ENCODE results near the gene FOXJ1.

FOXJ1 gene

DNA sequence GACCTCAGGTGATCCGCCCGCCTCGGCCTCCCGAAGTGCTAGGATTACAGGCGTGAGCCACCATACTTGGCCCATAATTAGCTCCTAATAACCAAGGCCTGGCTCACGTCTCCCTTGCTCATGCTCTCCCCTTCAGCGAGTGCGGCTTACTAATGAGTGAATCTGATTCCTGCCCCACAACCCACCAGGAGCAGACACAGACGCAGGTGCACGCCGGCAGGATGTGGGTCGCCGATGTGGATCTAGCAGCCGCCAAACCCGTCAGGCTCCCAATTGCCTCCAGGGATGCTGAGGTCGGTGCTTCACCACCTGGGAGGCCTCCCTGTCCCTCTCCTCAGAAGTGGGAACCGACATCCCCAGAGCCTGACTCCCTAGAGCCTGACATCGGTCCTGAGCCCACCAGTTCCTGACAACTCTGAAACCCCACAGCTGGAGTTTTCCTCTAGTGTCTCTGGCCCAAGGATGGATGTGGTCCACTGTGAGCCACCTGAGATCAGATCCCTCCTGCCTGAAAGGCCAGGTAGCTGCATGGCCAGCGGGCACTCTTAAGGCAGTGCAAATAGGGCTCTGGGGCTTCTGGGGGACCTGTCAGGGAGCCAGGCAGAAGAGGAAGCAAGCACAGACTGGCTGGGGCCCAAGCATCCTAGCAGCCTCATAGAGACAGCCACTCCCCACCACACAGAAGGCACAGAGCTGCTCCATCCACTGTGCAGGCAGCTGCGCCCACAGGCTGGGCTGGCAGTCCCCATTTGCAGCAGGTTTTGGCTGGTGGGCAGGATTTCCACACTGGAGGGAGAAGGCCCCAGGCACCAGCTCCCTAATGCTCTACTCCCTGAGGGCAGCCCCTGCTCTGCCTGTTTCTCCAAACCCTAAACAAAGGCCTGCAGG is 48.3 kb downstream of the FOXJ1 start:
- no peak for DNase-seq (ENCODE audit: low read depth, low spot score)

DNA sequence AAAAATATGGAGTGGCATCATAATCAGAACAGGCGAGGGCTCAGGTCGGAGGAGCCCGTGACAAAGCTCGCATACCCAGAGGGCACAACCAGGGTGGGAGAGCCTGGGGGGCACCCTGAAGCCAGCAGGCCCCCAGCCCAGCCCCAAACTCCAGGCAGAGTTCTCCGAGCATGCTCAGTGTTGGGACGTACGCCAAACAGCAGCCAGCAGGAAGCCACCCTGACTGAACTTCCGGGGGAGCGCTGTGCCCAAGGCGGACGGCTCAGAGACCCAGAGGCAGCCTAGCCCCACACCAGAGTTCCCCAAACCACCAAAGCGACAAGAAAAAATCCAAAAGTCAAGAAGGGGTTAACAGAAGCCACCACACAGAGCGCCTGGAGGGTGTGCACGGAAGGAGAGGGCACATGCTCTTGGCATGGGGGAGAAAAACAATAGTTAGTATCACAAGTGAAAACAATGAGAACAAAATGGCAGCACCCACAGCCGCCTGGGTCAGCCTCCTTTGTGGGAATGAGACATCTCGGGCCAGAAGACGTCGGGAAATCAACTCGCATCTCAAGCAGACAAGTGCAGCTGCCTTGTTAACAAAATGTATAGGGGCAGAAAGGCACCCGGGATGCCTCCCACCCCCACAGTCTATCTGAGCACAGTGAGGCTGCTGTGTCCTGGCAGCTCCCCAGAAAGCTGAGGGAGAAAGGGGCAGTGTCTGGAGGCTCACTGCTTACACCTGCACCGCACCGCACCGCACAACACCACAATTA is 49.3 kb downstream of the FOXJ1 start:
- no peak for DNase-seq (ENCODE audit: low read depth, low spot score)

DNA sequence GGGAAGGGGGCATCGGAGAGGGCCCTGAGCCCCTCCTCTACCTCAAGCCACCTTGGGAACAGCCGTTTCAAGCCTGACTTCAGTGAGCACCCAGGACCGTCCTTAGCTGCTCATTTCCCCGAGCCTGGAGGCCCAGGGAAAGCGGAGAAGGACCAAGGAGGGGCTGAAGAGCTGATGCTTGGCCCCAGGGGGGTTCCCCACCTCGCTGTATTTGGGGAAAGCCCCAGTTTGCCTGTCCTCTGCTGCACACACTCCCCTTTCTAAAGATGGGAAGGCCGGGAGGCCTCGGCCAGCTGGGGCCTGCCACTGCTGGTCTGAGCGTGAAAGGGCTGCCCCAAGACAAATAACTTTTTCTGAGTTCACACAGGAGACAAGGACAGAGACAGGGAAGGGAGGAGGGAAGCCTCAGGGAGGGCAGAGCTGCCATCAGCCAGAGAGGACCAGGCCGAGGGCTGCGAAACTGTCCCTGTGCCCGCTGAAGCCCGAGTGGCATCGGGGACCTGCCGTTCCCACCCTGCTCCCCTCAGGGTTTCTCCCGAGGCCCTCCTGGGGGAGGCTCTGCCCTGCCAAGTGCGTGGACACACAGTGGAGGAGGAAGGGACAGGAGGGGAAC is 50.4 kb downstream of the FOXJ1 start:
- DNase-seq (ENCODE audit: low read depth, low spot score): no peak

DNA sequence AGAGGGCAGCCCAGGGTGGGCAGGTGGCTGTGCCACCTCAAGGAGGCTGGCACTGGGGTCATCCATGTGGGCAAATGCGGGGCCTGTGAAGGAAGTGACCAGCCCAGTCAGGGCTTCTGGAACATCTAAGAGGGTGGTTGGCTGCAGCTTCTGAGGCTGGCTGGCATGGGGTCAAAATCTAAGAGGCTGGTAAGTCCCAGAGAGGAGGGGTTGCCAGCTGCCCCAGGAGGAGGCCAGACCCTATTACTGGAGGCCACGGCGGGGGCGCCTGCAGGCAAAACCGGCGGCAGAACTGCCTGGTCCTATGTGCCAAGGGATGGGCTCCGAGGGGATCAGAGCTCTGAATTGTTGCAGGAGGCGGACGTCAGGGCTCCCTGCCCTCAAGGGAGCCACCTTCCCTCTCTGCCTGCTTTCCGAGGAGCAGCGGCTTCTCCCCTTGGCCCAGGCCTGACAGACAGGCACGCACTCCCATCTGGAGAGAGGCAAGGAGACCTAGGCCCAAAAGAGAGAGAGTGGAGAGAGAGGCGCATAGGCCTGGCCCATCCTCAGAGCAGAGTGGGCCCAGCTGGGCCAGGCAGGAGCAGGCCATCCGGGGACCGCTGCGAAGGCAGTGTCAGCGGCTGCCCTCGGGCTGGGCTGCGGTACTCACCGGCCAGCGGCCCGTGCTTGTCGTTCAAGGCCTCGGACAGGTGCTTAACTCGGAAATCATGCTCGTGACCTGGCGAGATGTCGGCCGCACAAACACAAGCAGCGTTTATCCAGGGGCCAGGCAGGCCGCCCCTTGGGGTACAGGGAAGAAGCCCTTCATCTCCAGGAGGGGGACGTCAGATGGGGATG is 51.1 kb downstream of the FOXJ1 start:
- DNase-seq (ENCODE audit: low read depth, low spot score): no peak

DNA sequence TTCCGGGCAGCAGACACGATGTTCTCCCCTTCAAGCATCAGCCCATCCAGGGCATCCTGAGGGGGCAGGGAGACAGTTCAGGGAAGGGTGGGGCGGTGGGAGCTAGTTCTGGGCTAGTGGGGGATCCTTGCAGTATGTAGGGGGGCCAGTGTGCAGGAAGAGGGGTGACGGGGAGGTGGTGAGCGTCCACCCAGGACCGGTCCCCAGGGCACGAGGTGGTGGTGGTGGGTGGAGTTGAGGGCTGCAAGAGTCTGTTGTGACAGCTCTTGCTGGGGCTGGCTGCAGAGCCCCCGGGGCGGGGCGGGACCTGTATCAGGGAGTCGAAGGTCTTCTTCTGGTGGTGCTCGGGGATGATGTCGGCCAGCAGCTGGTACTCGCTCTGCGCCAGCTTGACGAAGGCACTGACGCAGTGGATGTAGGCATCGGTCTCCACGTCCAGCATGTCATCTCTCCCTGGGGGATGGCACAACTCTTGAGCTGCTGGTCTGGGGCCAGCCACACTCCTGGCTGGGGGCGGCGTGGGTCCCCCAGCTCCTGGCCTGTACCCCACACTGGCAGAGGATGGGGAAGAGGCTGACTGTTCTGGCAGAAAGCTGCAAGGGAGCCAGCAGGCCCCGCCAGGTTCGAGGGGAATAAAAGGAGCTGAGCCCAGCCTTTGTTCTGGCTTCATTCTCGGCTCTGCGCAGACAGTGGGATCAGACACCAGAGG is 52.0 kb downstream of the FOXJ1 start:
- no peak for DNase-seq (ENCODE audit: low read depth, low spot score)

DNA sequence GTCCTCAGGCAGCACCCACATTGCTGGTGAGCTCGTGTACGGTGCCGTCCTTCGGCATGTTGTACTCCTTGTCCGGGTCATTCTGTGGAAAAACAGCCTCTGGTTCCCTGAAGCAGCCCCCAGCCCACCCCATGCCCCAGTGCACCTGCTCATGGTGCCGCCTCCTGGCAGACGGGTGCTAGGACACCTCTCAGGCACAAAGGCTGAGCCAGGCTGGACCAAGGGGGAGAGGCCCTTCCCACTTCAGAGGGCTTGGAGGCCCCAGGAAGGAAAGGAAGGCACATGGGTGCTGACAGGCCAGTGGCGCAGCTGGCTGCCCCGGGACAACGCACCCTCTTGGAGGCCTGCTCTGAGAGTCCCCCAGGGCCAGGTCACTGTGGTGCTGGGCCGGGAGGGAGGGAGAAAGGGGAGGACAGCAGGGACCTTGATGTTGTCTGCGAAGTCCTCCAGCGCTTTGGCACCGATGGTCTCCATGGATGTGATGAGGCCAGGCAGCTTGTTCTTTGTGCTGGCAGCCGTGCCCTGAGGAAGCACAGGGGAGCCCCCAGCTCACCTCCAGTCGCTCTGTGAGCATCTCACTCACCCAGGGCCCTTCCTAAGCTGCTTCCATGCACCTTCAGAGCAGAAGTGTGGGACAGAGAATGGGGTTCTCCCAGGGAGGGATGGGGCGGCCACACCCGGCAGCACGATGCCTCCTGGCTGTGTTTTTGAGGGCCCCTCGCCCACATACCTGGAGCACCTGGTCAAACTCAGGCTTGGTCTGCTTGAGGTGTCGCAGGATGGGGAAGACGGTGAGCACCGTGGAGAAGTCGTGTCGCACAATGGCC is 52.8 kb downstream of the FOXJ1 start:
- DNase-seq (ENCODE audit: low read depth, low spot score): no peak

DNA sequence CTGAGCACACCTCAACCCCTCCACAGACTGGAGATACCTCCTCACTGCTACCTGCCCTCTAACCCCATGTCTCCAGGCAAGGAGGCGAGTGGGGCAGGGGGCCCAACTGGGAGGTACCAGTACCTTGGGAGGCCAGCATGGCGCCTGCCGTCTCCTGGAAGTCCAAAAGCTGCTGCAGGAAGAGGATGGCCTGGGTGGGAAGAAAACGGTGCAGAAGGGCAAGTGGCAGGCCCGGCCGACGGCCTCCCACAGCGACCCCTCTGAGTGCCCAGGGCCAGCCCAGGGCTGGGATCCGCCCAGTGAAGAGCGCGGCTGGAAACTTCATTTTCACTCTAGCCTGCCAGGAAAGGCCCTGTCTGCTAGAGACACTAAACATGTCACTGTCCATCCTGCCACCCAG is 53.5 kb downstream of the FOXJ1 start:
- no peak for DNase-seq (ENCODE audit: low read depth, low spot score)

DNA sequence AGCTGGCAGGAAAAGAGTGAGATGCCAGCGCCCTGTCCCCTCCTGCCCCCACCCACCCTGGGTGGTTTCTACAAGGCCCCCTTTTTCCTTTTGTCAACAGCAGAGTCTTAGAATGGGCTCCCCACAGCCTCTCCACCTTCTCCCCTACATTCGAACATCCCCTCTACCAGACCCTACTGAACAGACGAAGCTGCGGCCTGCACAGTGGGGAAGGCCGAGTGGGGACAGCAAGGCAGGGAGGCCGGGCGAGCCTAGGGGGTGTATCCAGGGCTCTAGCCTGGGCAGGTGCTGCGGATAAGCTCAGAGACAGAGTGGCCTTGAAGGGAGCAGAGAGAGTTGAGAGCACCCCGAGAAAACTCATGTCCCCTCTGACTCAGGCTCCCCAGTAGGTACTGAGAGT is 54.7 kb downstream of the FOXJ1 start:
- DNase-seq (ENCODE audit: low read depth, low spot score): no peak

All from activated naive CD8-positive, alpha-beta T cell treated with anti-CD3 and anti-CD28 coated beads, Interleukin-2, amount 50 U/mL, for 16 hours (primary cell).